Measurements from ENCODE around the gene BSX. TPM values are rescaled to one million over a fixed set of nuclear protein-coding genes. Genes with fewer than 3 reads are reported as not detected.

Gene BSX
- total RNA-seq, 1 donor from 2014 or later: not detected

GRCh38 chr11:122977470-122978298 lies 4.0 kb downstream of the BSX start:
- no peak for TF ChIP-seq CTCF (IDR thresholded peaks at IDR 0.05)
- Mint-ChIP-seq H3K27me3 (ENCODE audit: unreplicated experiment) (peaks cover 94% of the 10 kb centered on the region), H3K36me3 (ENCODE audit: unreplicated experiment) (no peaks in the 10 kb centered on the region), H3K27ac (ENCODE audit: unreplicated experiment) (no peak overlapping the region), H3K4me3 (ENCODE audit: unreplicated experiment) (no peak overlapping the region), H3K9me3 (ENCODE audit: unreplicated experiment) (no peaks in the 10 kb centered on the region), H3K4me1 (ENCODE audit: unreplicated experiment) (peaks cover 29% of the 10 kb centered on the region)
- DNase-seq (ENCODE audit: extremely low spot score, unreplicated experiment): no peak

GRCh38 chr11:122976734-122977469 lies 4.7 kb downstream of the BSX start:
- H3K36me3 Mint-ChIP-seq (ENCODE audit: unreplicated experiment): no peaks in the 10 kb centered on the region
- H3K27me3 Mint-ChIP-seq (ENCODE audit: unreplicated experiment): peaks cover 93% of the 10 kb centered on the region
- peaks cover 29% of the 10 kb centered on the region for H3K4me1 Mint-ChIP-seq (ENCODE audit: unreplicated experiment)
- H3K4me3 Mint-ChIP-seq (ENCODE audit: unreplicated experiment): peak overlapping the region; percentile 62
- no peaks in the 10 kb centered on the region for H3K9me3 Mint-ChIP-seq (ENCODE audit: unreplicated experiment)
- no peak overlapping the region for H3K27ac Mint-ChIP-seq (ENCODE audit: unreplicated experiment)
- DNase-seq (ENCODE audit: extremely low spot score, unreplicated experiment): no peak
- TF ChIP-seq CTCF (IDR thresholded peaks at IDR 0.05): no peak

DNA sequence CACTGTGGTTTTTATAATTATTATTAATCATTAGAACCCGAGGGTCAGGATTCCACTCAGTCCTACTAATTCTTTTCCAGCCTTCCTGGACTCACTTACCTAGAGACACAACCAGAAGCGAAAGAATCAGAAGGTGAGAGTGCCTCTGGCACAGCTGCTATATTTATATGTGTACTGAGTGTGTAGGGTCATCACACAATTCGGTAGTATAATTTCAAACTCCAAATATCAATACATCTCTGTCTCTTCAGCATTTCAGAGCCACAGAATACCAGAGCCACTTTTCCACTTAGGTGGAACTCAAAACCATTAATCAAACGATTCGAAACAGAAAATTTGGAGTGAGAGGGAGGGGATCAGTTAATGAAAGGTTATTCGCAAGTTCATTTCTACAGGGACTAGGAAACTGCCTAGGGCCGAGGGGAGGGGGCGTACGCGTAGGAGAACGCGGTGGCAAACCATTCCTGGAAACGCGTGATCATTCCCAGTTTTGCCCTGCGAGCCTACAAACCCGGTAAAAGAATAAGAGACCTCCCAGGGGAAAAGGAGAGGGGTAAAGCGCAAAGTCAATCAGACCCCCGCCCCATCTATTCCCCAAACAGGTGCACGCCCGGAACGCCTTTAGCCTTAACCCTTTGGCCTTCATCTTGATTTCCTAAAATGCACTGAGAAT lies 5.4 kb downstream of the BSX start:
- Mint-ChIP-seq H3K36me3 (ENCODE audit: unreplicated experiment) (no peaks in the 10 kb centered on the region), H3K4me3 (ENCODE audit: unreplicated experiment) (no peak overlapping the region), H3K4me1 (ENCODE audit: unreplicated experiment) (peaks cover 25% of the 10 kb centered on the region), H3K27me3 (ENCODE audit: unreplicated experiment) (peaks cover 89% of the 10 kb centered on the region), H3K27ac (ENCODE audit: unreplicated experiment) (no peak overlapping the region), H3K9me3 (ENCODE audit: unreplicated experiment) (no peaks in the 10 kb centered on the region)
- TF ChIP-seq CTCF (IDR thresholded peaks at IDR 0.05): no peak
- no peak for DNase-seq (ENCODE audit: extremely low spot score, unreplicated experiment)

- peaks cover 2% of the 10 kb centered on the region for H3K36me3 Mint-ChIP-seq (ENCODE audit: unreplicated experiment)
- no peak for TF ChIP-seq CTCF (IDR thresholded peaks at IDR 0.05)
- H3K4me3 Mint-ChIP-seq (ENCODE audit: unreplicated experiment): no peak overlapping the region
- no peaks in the 10 kb centered on the region for H3K9me3 Mint-ChIP-seq (ENCODE audit: unreplicated experiment)
- H3K27ac Mint-ChIP-seq (ENCODE audit: unreplicated experiment): no peak overlapping the region
- no peak for DNase-seq (ENCODE audit: extremely low spot score, unreplicated experiment)
- peaks cover 4% of the 10 kb centered on the region for H3K4me1 Mint-ChIP-seq (ENCODE audit: unreplicated experiment)
- H3K27me3 Mint-ChIP-seq (ENCODE audit: unreplicated experiment): peaks cover 56% of the 10 kb centered on the region
Observed at GRCh38 chr11:122963961-122964360, 17.7 kb downstream of the BSX start.

- no peaks in the 10 kb centered on the region for H3K9me3 Mint-ChIP-seq (ENCODE audit: unreplicated experiment)
- no peak overlapping the region for H3K27ac Mint-ChIP-seq (ENCODE audit: unreplicated experiment)
- H3K4me3 Mint-ChIP-seq (ENCODE audit: unreplicated experiment): no peak overlapping the region
- H3K27me3 Mint-ChIP-seq (ENCODE audit: unreplicated experiment): peaks cover 5% of the 10 kb centered on the region
- H3K36me3 Mint-ChIP-seq (ENCODE audit: unreplicated experiment): peaks cover 13% of the 10 kb centered on the region
- H3K4me1 Mint-ChIP-seq (ENCODE audit: unreplicated experiment): no peaks in the 10 kb centered on the region
- no peak for TF ChIP-seq CTCF (IDR thresholded peaks at IDR 0.05)
- no peak for DNase-seq (ENCODE audit: extremely low spot score, unreplicated experiment)
Observed at GRCh38 chr11:122954455-122954854, 27.2 kb downstream of the BSX start.
